Epithelial cell of esophagus (primary cell): ENCODE measurements around the gene ZNF835.

Experiments
- DNase-seq: peaks from one replicate; pipeline ENCODE4 v3.0.0; 2010; ENCODE audit warnings: low read depth
- H3K4me3 ChIP-seq: 2 replicates; pipeline ENCODE4 v1.5.1; 2011; ENCODE audit warnings: mild to moderate bottlenecking, low read length, control low read depth
- TF ChIP-seq, protein P1 (sequence below): IDR thresholded peaks from 2 replicates; pipeline ENCODE4 v1.5.1; 2011; ENCODE audit warnings: low read depth, mild to moderate bottlenecking, low read length, control low read depth, inconsistent platforms; ENCODE audit not compliant: insufficient read depth; ENCODE audit errors: missing control alignments

Gene ZNF835

GRCh38 chr19:56622374-56622773, 49.2 kb downstream of the ZNF835 start:
- no peak overlapping the region for H3K4me3 ChIP-seq
- TF ChIP-seq, protein P1, sequence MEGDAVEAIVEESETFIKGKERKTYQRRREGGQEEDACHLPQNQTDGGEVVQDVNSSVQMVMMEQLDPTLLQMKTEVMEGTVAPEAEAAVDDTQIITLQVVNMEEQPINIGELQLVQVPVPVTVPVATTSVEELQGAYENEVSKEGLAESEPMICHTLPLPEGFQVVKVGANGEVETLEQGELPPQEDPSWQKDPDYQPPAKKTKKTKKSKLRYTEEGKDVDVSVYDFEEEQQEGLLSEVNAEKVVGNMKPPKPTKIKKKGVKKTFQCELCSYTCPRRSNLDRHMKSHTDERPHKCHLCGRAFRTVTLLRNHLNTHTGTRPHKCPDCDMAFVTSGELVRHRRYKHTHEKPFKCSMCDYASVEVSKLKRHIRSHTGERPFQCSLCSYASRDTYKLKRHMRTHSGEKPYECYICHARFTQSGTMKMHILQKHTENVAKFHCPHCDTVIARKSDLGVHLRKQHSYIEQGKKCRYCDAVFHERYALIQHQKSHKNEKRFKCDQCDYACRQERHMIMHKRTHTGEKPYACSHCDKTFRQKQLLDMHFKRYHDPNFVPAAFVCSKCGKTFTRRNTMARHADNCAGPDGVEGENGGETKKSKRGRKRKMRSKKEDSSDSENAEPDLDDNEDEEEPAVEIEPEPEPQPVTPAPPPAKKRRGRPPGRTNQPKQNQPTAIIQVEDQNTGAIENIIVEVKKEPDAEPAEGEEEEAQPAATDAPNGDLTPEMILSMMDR = no peak
- no peak for DNase-seq

GRCh38 chr19:56619121-56619520, 52.4 kb downstream of the ZNF835 start:
- no peak overlapping the region for H3K4me3 ChIP-seq
- DNase-seq = no peak
- TF ChIP-seq, protein P1 = no peak

DNA sequence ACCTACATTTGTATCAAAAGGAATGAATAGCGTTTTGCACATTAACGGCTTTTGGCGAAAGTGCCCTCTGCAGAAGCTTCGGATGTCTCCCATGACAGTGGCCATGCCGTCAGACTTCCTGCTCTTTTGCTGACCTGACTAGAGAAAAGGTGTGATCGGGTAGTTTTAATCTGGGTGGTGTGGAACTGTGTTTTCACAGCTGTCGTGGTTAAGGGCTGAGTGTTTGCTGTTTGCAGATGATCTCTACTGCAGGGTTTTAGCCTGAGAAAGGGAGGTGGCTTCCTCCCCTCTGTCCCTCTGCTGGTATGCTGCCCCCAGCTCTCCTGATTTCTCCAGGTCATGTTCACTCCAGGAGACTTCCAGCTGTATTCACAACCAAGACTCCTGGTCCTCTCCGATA, 54.0 kb downstream of the ZNF835 start:
- TF ChIP-seq, protein P1 = no peak
- DNase-seq = no peak
- H3K4me3 ChIP-seq = no peak overlapping the region

- DNase-seq = no peak
- no peak overlapping the region for H3K4me3 ChIP-seq
- TF ChIP-seq, protein P1 = no peak
These were observed 57.9 kb downstream of the ZNF835 start for GRCh38 chr19:56613639-56614038.

- no peak overlapping the region for H3K4me3 ChIP-seq
- no peak for DNase-seq
- TF ChIP-seq, protein P1 = no peak
These were observed 58.8 kb downstream of the ZNF835 start for GRCh38 chr19:56612737-56613136.
